Tibial artery (tissue), 4 donors: Measurements from ENCODE around the gene ALDOC.

Source experiments
- DNase-seq, 2 donors: peaks; one replicate each; pipeline ENCODE4 v3.0.0-alpha.2; 2019
- H3K27ac ChIP-seq, 2 donors: fragments of 200-600 bp; sonication (generic) in 1 of 2; 1 replicate in 1 of 2; 2 replicates in 1 of 2; pipeline ENCODE4 v1.5.1; 2018 to 2019; ENCODE audit warnings: mild to moderate bottlenecking in 1 of 2
- H3K27me3 ChIP-seq, 2 donors: fragments of 200-600 bp; sonication (generic) in 1 of 2; one replicate each; pipeline versions ENCODE4 v1.5.1 to v1.6.0; 2016 to 2019
- H3K36me3 ChIP-seq, 3 donors: fragments of 200-600 bp; sonication (generic) in 2 of 3; one replicate each; pipeline ENCODE4 v1.5.1; 2016 to 2019; ENCODE audit warnings: mild to moderate bottlenecking in 2 of 3
- H3K4me1 ChIP-seq, 4 donors: fragments of 200-600 bp; sonication (generic) in 2 of 4; 1 replicate in 3 of 4; 2 replicates in 1 of 4; pipeline ENCODE4 v1.5.1; 2016 to 2019
- H3K4me3 ChIP-seq, 2 donors: fragments of 200-600 bp; sonication (generic) in 1 of 2; 1 replicate in 1 of 2; 2 replicates in 1 of 2; pipeline ENCODE4 v1.5.1; 2018 to 2019; ENCODE audit warnings: mild to moderate bottlenecking in 2 of 2
- H3K9me3 ChIP-seq, 3 donors: fragments of 200-600 bp; sonication (generic) in 1 of 3; one replicate each; pipeline ENCODE4 v1.5.1; 2016 to 2019
- CTCF ChIP-seq, 2 experiments: fragments of 200-600 bp in 1 of 2; fragments of 450-650 bp in 1 of 2; IDR thresholded peaks; one replicate each; pipeline ENCODE4 v1.5.1; 2017 to 2019; ENCODE audit warnings: antibody characterized with exemption in 2 of 2, mild to moderate bottlenecking in 1 of 2, moderate library complexity in 1 of 2
- intact Hi-C: fragments of 100-400 bp; cut with DNase I; formaldehyde crosslinking; loops from one replicate; pipeline ENCODE4 v1.15.0; 2023; ENCODE audit warnings: low total_unique reads

ALDOC gene

DNA sequence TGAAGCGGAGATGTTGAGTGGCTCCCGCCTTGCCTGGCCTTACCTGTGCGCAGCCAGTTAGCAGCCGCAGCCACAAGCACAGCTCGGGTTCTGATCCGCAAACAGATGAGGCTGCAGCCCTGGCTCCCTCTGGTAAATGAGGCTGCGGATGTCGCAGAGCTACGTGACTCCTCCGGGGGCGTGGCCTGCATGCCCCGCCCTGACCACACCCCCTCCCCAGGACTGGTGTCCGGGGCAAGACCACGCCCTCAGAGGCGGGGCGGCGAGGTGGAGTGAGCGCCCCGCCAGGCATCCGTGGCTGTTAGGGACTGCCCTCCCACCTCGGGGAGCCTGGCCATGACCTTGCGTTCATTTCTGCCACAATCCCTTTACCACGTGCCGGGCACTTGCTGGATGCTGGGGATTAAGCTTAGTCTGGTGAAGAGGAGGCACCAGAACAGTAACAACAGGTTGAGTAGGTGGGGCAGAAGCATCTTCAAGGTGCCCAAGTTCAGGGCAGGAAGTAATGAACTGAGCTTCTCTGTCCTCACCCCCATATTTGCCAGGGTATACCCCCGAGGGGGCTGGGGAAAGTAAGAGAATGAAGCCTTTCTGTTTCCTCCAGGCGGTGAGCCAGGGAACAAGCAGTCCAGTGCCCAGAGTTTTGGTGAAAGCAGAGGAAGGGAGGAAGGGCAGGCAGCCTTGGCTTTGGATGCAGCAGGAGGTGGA lies at the start of gene ALDOC:
Gene ALDOC (minus strand): TSS at position 138 of the 708 bp plus-strand sequence. CDS start 1,363 bp downstream, outside the sequence.
- peaks cover 0 to 24% (median 12%) of the 10 kb centered on the region in 4 donors for H3K4me1 ChIP-seq

GRCh38 chr17:28624148-28624547 lies 47.5 kb upstream of the ALDOC start:
- no peak for DNase-seq
- H3K27ac ChIP-seq, result no peak overlapping the region
- peaks cover 79 to 98% (median 87%) of the 10 kb centered on the region in 3 donors for H3K36me3 ChIP-seq
- no peaks in the 10 kb centered on the region for H3K27me3 ChIP-seq
- H3K9me3 ChIP-seq, result no peaks in the 10 kb centered on the region
- no peak for TF ChIP-seq CTCF (IDR thresholded peaks at IDR 0.05)
- H3K4me3 ChIP-seq, result no peak overlapping the region
- H3K4me1 ChIP-seq, result no peaks in the 10 kb centered on the region
- intact Hi-C loops, result no loop called here

More for the DNA sequence above, at the start of gene ALDOC:
- Histone ChIP-seq H3K27ac (peak within 1 kb of the TSS; percentile 19 to 47), H3K4me3 (peak within 1 kb of the TSS; percentile 26 to 38), H3K36me3 (no peaks in the 10 kb centered on the region), H3K27me3 (no peaks in the 10 kb centered on the region), H3K9me3 (no peaks in the 10 kb centered on the region)
- DNase-seq, result peak; percentile 98
- intact Hi-C loops, result no loop called here
- no peak for TF ChIP-seq CTCF (IDR thresholded peaks at IDR 0.05)

- Histone ChIP-seq H3K27me3 (no peaks in the 10 kb centered on the region), H3K36me3 (peaks cover 81 to 98% (median 90%) of the 10 kb centered on the region in 3 donors), H3K9me3 (no peaks in the 10 kb centered on the region), H3K27ac (no peak overlapping the region), H3K4me1 (no peaks in the 10 kb centered on the region), H3K4me3 (no peak overlapping the region)
- no peak for TF ChIP-seq CTCF (IDR thresholded peaks at IDR 0.05)
- DNase-seq, result no peak
- intact Hi-C loops, result no loop called here
Measured at GRCh38 chr17:28623696-28624095, 47.0 kb upstream of the ALDOC start.

DNA sequence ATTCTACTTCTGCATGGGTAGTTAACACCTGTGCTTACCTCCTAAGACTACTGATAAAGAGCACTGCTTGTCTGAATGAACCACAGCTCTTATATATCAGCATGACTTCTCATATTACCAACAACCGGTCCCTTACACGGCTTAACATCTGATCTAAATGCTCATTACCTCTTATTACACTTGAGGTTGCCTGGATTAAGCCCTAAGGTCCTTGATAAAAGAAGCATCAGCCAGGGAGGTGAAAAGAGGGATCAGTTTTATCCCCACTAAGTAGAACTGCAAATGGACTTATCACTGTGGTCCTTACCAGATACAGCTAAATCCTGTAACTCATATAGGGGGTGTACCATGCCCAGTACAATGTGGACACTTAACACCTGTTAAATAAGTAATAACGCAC lies 45.5 kb upstream of the ALDOC start:
- Histone ChIP-seq H3K36me3 (peaks cover 81 to 98% (median 90%) of the 10 kb centered on the region in 3 donors), H3K27ac (no peak overlapping the region), H3K27me3 (no peaks in the 10 kb centered on the region), H3K4me3 (no peak overlapping the region), H3K4me1 (no peaks in the 10 kb centered on the region), H3K9me3 (no peaks in the 10 kb centered on the region)
- DNase-seq, result no peak
- intact Hi-C loops, result no loop called here
- no peak for TF ChIP-seq CTCF (IDR thresholded peaks at IDR 0.05)

GRCh38 chr17:28620010-28620409 lies 43.3 kb upstream of the ALDOC start:
- TF ChIP-seq CTCF (IDR thresholded peaks at IDR 0.05), result no peak
- no peak overlapping the region for H3K27ac ChIP-seq
- no peaks in the 10 kb centered on the region for H3K9me3 ChIP-seq
- intact Hi-C loops, result no loop called here
- H3K4me3 ChIP-seq, result no peak overlapping the region
- DNase-seq, result no peak
- no peaks in the 10 kb centered on the region for H3K4me1 ChIP-seq
- H3K27me3 ChIP-seq, result no peaks in the 10 kb centered on the region
- peaks cover 93 to 100% (median 99%) of the 10 kb centered on the region in 3 donors for H3K36me3 ChIP-seq
